ENCODE data around the gene DDX3Y.

The DDX3Y gene

DNA sequence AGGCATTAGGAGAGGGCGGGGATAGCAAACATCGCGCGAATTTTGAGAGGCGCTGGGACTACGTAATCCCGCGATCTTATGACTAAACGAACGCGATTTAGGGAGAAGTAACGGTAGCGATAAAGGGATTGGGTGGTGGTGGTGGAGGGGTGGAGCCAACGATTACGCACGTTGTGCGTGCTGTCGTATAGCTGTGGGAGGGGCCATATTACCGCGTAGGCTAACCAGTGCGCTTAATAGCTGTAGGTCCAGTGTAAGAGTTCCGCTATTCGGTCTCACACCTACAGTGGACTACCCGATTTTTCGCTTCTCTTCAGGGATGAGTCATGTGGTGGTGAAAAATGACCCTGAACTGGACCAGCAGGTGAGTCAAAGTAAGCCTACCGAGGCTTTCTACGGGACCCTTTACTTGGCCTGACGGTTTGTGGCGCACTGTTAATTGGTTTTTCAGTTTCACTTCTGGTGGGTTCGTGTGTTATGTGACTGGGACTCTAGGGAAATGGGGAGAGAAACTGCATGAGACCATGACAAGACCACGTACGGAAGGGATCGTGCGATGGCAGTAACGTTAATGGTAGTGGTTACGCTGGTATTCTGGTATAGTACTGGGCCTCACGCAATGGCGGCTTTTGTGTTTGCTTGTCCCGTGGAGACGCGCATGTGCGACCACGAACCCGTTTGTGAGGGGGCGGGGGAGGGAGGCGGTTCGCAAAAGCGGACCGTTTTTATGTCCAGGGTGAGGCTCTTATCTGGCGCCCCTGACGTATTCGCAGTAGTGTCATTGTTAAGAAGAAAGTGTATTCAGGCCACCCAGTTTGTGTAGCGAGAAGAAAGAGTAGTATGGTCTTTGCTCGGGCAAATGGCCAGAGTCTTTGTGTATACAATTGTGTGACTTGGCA is at the start of gene DDX3Y:
Gene DDX3Y (plus strand): TSS at position 251 of the 899 bp plus-strand sequence. CDS start 69 bp downstream, at position 320.
- peak; percentile 84 for DNase-seq (ENCODE audit: low read depth, low spot score)
- peak within 1 kb of the TSS; percentile 83 for H3K4me3 ChIP-seq (ENCODE audit: low read depth, low read length)
- CTCF ChIA-PET, result no interaction called here
- POLR2A ChIA-PET, result interaction anchor here (0.6 to 1.0 kb wide), 2 partner anchors 11 to 13 kb away, joined by 3 to 5 read pairs; no protein-coding TSS in a partner anchor
- TF ChIP-seq, protein P1, sequence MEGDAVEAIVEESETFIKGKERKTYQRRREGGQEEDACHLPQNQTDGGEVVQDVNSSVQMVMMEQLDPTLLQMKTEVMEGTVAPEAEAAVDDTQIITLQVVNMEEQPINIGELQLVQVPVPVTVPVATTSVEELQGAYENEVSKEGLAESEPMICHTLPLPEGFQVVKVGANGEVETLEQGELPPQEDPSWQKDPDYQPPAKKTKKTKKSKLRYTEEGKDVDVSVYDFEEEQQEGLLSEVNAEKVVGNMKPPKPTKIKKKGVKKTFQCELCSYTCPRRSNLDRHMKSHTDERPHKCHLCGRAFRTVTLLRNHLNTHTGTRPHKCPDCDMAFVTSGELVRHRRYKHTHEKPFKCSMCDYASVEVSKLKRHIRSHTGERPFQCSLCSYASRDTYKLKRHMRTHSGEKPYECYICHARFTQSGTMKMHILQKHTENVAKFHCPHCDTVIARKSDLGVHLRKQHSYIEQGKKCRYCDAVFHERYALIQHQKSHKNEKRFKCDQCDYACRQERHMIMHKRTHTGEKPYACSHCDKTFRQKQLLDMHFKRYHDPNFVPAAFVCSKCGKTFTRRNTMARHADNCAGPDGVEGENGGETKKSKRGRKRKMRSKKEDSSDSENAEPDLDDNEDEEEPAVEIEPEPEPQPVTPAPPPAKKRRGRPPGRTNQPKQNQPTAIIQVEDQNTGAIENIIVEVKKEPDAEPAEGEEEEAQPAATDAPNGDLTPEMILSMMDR (IDR thresholded peaks at IDR 0.05; ENCODE audit: insufficient read depth, low read length, missing control alignments), result no peak

DNA sequence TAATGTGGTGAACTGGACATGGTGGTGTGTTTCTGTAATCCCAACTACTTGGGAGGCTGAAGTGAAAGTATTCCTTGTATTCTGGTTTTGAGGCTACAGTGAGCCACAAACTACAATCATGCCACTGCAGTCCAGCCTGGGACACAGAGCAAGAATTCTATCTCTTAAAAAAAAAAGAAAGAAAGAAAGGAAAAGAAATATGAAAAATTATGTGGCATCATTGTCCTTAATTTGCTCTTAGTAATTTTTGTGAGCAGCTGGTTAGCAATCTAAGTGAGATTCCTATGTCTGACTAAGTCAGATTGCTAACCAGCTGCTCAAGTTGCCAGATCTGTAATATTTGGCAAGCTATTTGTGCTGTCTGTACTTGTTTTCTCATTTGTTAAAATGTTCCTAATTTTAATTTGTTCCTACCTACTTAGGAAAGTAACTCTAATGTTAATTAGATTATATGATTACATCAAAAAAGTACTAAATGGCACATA is 48.8 kb upstream of the DDX3Y start:
- no peak overlapping the region for H3K4me3 ChIP-seq (ENCODE audit: low read depth, low read length)
- peak; percentile 3 for DNase-seq (ENCODE audit: low read depth, low spot score)
- POLR2A ChIA-PET, result no interaction called here
- TF ChIP-seq, protein P1 (IDR thresholded peaks at IDR 0.05; ENCODE audit: insufficient read depth, low read length, missing control alignments), result no peak
- CTCF ChIA-PET, result no interaction called here

GRCh38 chrY:12867960-12868359 is 36.7 kb upstream of the DDX3Y start:
- POLR2A ChIA-PET, result no interaction called here
- TF ChIP-seq, protein P1 (IDR thresholded peaks at IDR 0.05; ENCODE audit: insufficient read depth, low read length, missing control alignments), result no peak
- no peak for DNase-seq (ENCODE audit: low read depth, low spot score)
- H3K4me3 ChIP-seq (ENCODE audit: low read depth, low read length), result no peak overlapping the region
- CTCF ChIA-PET, result no interaction called here

- TF ChIP-seq, protein P1 (IDR thresholded peaks at IDR 0.05; ENCODE audit: insufficient read depth, low read length, missing control alignments), result no peak
- H3K4me3 ChIP-seq (ENCODE audit: low read depth, low read length), result no peak overlapping the region
- no peak for DNase-seq (ENCODE audit: low read depth, low spot score)
- CTCF ChIA-PET, result no interaction called here
- POLR2A ChIA-PET, result no interaction called here
Observed at GRCh38 chrY:12896973-12897372, 7.7 kb upstream of the DDX3Y start.

GRCh38 chrY:12898604-12899003 is 6.1 kb upstream of the DDX3Y start:
- CTCF ChIA-PET, result no interaction called here
- DNase-seq (ENCODE audit: low read depth, low spot score), result no peak
- POLR2A ChIA-PET, result no interaction called here
- TF ChIP-seq, protein P1 (IDR thresholded peaks at IDR 0.05; ENCODE audit: insufficient read depth, low read length, missing control alignments), result no peak
- H3K4me3 ChIP-seq (ENCODE audit: low read depth, low read length), result no peak overlapping the region

DNA sequence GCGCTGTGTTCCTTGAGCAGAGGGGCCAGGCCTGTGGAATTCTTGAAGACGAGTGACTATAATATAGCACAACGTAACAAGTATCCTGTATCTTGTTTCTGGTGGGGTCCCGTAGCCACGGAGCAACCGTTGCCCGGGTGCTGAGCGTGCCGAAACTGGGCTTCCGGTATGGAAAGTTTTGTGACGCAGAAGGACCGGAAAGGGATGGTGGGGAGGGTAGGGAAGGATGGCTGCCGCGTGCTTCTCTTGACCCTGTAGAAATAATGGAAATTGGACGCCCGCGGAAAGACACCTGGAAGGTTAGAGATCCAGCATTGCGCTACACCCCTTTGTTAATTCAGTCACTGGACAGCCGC is 827 bp downstream of the DDX3Y start:
- DNase-seq (ENCODE audit: low read depth, low spot score), result no peak
- POLR2A ChIA-PET, result no interaction called here
- TF ChIP-seq, protein P1 (IDR thresholded peaks at IDR 0.05; ENCODE audit: insufficient read depth, low read length, missing control alignments), result no peak
- CTCF ChIA-PET, result no interaction called here
- peak overlapping the region; percentile 83 for H3K4me3 ChIP-seq (ENCODE audit: low read depth, low read length)

Measured in AG04449 (cell line).